ENCODE data around the gene ATP11A. TPM values are rescaled to one million over a fixed set of nuclear protein-coding genes. Genes with fewer than 3 reads are reported as not detected.
"Not testable (repeated sequence)": the region's sequence is repeated elsewhere in the genome, so short reads cannot be mapped to it uniquely, and the experiment has no call there.

Gene ATP11A
- total RNA-seq, 2 experiments from 2014 or later = 24.7 to 25.6 TPM

DNA sequence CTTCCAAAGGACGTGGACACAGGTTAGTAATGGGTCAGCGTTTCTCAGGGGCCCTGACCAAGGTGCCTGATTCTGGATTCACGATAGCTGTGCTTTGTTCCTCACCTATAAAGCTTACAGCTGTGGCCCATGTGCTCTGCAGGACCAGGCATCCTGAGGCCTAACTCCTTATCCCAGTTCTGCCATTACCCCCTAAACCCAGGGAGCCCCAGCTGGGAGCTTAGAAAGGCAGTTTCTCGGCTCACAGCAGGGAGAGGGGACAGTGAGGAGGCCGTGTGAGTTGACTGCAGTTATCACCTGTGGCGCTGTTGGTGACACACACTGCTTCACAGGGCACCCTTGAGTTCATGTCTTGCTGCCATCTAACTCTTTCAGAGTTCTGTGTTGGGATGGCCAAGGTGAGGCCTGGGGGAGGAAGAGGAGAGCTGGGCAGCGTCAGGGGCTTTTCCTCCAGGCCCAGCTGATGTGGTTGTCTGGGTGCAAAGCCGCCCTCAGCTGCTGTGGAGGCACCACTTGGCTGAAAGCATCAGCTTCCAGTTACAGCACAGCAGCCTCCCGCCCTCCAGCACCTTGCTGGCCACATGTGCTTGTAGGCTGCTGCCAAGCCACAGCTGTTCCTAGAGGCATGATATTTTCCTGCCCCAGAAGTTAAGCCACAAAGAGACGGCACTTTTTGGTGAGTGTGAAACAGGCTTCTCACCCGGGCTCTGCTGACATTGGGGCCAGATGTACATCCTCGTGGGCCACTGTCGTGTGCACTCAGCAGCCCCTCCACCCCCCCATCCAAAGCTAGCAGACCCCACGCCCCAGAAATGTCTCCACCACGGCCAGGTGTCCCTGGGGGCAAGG, 179.6 kb downstream of the ATP11A start:
- DNase-seq = no peak
- Mint-ChIP-seq H3K27ac (no peak overlapping the region), H3K36me3 (ENCODE audit: low read depth) (peaks cover 24% of the 10 kb centered on the region), H3K27me3 (ENCODE audit: low read depth) (no peaks in the 10 kb centered on the region), H3K4me3 (no peak overlapping the region), H3K4me1 (ENCODE audit: low read depth) (peaks cover 19% of the 10 kb centered on the region), H3K9me3 (no peaks in the 10 kb centered on the region)
- intact Hi-C loops (cut with micrococcal nuclease) = no loop called here
- CTCF ChIA-PET = no interaction called here

DNA sequence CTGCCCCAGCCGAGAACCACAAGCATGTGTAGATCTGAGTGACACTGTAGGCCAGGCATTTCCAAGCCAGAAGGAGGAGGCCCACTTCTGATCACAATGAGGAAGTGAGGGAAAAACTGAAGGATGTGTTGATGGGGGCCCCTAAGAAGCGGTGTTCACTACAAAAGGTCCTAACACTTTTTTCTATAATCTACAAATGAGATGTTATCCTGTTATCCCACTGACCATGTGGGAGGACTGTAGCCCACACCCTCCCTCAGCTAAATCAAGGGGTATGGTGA, 180.2 kb downstream of the ATP11A start:
- Mint-ChIP-seq H3K4me1 (ENCODE audit: low read depth) (peaks cover 19% of the 10 kb centered on the region), H3K36me3 (ENCODE audit: low read depth) (peaks cover 25% of the 10 kb centered on the region), H3K27ac (no peak overlapping the region), H3K9me3 (no peaks in the 10 kb centered on the region), H3K27me3 (ENCODE audit: low read depth) (no peaks in the 10 kb centered on the region), H3K4me3 (no peak overlapping the region)
- CTCF ChIA-PET = no interaction called here
- intact Hi-C loops (cut with micrococcal nuclease) = no loop called here
- DNase-seq = no peak

DNA sequence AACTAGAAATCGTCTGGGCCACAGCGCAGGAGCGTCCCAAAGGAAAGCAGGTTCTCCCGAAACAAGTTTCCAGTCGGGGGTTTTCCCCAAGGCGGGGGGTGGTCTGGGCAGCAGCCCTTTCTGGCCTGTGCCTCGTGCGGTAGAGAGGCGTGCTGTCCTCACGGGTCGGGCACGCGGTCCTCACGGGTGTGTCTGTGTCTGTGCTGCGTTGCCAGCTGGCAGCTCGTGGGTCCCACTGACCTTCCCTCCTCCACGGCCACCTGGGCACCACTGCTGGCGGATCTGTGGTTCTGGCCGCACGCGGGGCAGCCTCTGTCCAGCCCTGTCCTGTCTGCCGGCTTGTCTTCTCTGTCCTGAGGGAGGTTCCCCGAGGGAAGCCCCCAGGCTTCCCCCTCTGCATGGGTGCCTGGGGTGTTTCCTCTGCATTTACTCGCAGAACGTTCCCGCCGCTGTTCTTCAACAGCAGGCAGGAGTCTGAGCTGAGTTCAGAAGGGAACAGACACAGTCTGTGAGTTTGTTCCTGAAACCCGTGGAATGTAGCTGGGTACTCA, 181.0 kb downstream of the ATP11A start:
- no peak overlapping the region for H3K4me3 Mint-ChIP-seq
- H3K27ac Mint-ChIP-seq = no peak overlapping the region
- H3K9me3 Mint-ChIP-seq = no peaks in the 10 kb centered on the region
- intact Hi-C loops (cut with micrococcal nuclease) = no loop called here
- H3K4me1 Mint-ChIP-seq (ENCODE audit: low read depth) = peaks cover 19% of the 10 kb centered on the region
- CTCF ChIA-PET = no interaction called here
- DNase-seq = peak; percentile 1
- no peaks in the 10 kb centered on the region for H3K27me3 Mint-ChIP-seq (ENCODE audit: low read depth)
- H3K36me3 Mint-ChIP-seq (ENCODE audit: low read depth) = peaks cover 29% of the 10 kb centered on the region

- no peak overlapping the region for H3K4me3 Mint-ChIP-seq
- DNase-seq = no peak
- H3K27me3 Mint-ChIP-seq (ENCODE audit: low read depth) = no peaks in the 10 kb centered on the region
- no peaks in the 10 kb centered on the region for H3K9me3 Mint-ChIP-seq
- CTCF ChIA-PET = no interaction called here
- no peak overlapping the region for H3K27ac Mint-ChIP-seq
- intact Hi-C loops (cut with micrococcal nuclease) = no loop called here
- H3K4me1 Mint-ChIP-seq (ENCODE audit: low read depth) = peaks cover 19% of the 10 kb centered on the region
- peaks cover 24% of the 10 kb centered on the region for H3K36me3 Mint-ChIP-seq (ENCODE audit: low read depth)
Measured at GRCh38 chr13:112871742-112872141, 181.9 kb downstream of the ATP11A start.

- not testable (repeated sequence) for H3K9me3 Mint-ChIP-seq; H3K27me3 Mint-ChIP-seq (ENCODE audit: low read depth)
- H3K27ac Mint-ChIP-seq = peak overlapping the region; percentile 92
- CTCF ChIA-PET = interaction anchor here (0.6 to 2.6 kb wide), 5 partner anchors 31 to 284 kb away, joined by 3 to 48 read pairs (median 3); no protein-coding TSS in a partner anchor
- peaks cover 17% of the 10 kb centered on the region for H3K36me3 Mint-ChIP-seq (ENCODE audit: low read depth)
- H3K4me3 Mint-ChIP-seq = peak overlapping the region; percentile 47
- H3K4me1 Mint-ChIP-seq (ENCODE audit: low read depth) = peaks cover 19% of the 10 kb centered on the region
- intact Hi-C loops (cut with micrococcal nuclease) = loop anchor here (1.0 kb wide), 1 partner anchor 120 kb away; no protein-coding TSS in a partner anchor
- DNase-seq = peak; percentile 77
Measured at GRCh38 chr13:112872657-112873631, 183.1 kb downstream of the ATP11A start.

DNA sequence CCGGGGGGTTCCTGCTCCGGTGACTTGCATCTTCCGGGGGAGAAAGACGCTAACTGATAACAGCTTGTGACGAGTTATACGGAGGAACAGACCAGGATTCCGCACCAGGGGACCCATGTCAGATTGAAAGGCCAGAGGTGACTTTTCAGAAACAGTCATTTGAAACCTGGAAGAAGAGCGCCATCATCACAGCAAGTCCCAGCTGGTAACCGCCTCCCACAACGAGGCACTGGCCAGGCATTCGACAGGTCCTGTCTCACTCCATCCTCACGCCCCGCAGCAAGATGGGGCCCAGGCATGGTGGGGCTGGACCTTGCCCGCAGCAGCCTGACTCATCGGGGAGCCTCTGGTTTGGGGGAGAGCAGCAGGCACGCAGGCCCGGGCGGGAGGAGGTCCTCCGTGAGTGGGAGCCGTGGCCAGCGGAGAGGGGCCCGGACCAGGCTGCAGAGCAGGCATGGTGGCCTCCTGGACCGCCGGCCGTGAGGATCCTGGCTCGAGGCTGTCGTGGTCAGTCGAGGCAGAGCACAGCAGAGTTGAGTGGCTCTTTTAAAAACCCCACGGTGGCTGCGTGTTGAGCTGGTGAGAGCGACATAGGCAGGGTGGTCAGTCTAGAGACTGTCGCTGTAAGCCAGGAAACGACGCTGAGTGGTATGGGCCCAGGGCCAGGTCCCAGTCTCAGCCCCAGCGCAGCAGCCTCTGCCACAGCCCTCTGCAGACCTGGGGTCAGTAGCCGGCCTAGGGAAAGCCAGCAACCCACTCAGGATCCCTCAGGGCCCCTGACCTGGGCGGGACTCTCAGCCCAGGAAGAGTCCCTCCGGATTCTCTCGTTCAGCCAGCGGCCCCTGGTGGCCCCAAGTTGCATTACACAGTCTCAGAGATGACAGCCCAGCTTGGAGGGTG, 184.3 kb downstream of the ATP11A start:
- Mint-ChIP-seq H3K9me3 (no peaks in the 10 kb centered on the region), H3K36me3 (ENCODE audit: low read depth) (peaks cover 17% of the 10 kb centered on the region), H3K4me3 (peak overlapping the region; percentile 47), H3K27me3 (ENCODE audit: low read depth) (no peaks in the 10 kb centered on the region), H3K4me1 (ENCODE audit: low read depth) (peaks cover 19% of the 10 kb centered on the region), H3K27ac (peak overlapping the region; percentile 92)
- intact Hi-C loops (cut with micrococcal nuclease) = loop anchor here (1.0 kb wide), 4 partner anchors 121 to 257 kb away; no protein-coding TSS in a partner anchor
- CTCF ChIA-PET = interaction anchor here (0.6 to 2.6 kb wide), 15 partner anchors 10 to 363 kb away, joined by 3 to 48 read pairs (median 3); no protein-coding TSS in a partner anchor
- DNase-seq = peak; percentile 88

- DNase-seq = peak; percentile 2
- intact Hi-C loops (cut with micrococcal nuclease) = loop anchor here (1.0 kb wide), 3 partner anchors 186 to 258 kb away; no protein-coding TSS in a partner anchor
- H3K4me1 Mint-ChIP-seq (ENCODE audit: low read depth) = peaks cover 19% of the 10 kb centered on the region
- H3K9me3 Mint-ChIP-seq = no peaks in the 10 kb centered on the region
- no peak overlapping the region for H3K4me3 Mint-ChIP-seq
- H3K27ac Mint-ChIP-seq = no peak overlapping the region
- H3K36me3 Mint-ChIP-seq (ENCODE audit: low read depth) = peaks cover 17% of the 10 kb centered on the region
- CTCF ChIA-PET = interaction anchor here (0.6 to 2.6 kb wide), 12 partner anchors 9 to 364 kb away, joined by 3 to 48 read pairs (median 3); no protein-coding TSS in a partner anchor
- no peaks in the 10 kb centered on the region for H3K27me3 Mint-ChIP-seq (ENCODE audit: low read depth)
Measured at GRCh38 chr13:112874751-112875300, 185.0 kb downstream of the ATP11A start.

- Mint-ChIP-seq H3K4me1 (ENCODE audit: low read depth) (peaks cover 19% of the 10 kb centered on the region), H3K27ac (no peak overlapping the region), H3K27me3 (ENCODE audit: low read depth) (no peaks in the 10 kb centered on the region), H3K4me3 (no peak overlapping the region), H3K9me3 (no peaks in the 10 kb centered on the region), H3K36me3 (ENCODE audit: low read depth) (peaks cover 20% of the 10 kb centered on the region)
- intact Hi-C loops (cut with micrococcal nuclease) = no loop called here
- DNase-seq = no peak
- CTCF ChIA-PET = interaction anchor here (1.0 to 2.6 kb wide), 3 partner anchors 8 to 236 kb away, joined by 4 to 48 read pairs (median 4); no protein-coding TSS in a partner anchor
Measured at GRCh38 chr13:112875627-112876026, 185.8 kb downstream of the ATP11A start.

- H3K4me3 Mint-ChIP-seq = no peak overlapping the region
- DNase-seq = no peak
- peaks cover 19% of the 10 kb centered on the region for H3K4me1 Mint-ChIP-seq (ENCODE audit: low read depth)
- CTCF ChIA-PET = no interaction called here
- H3K27ac Mint-ChIP-seq = no peak overlapping the region
- intact Hi-C loops (cut with micrococcal nuclease) = no loop called here
- peaks cover 21% of the 10 kb centered on the region for H3K36me3 Mint-ChIP-seq (ENCODE audit: low read depth)
- H3K9me3 Mint-ChIP-seq = no peaks in the 10 kb centered on the region
- no peaks in the 10 kb centered on the region for H3K27me3 Mint-ChIP-seq (ENCODE audit: low read depth)
Measured at GRCh38 chr13:112876305-112877000, 186.6 kb downstream of the ATP11A start.

DNA sequence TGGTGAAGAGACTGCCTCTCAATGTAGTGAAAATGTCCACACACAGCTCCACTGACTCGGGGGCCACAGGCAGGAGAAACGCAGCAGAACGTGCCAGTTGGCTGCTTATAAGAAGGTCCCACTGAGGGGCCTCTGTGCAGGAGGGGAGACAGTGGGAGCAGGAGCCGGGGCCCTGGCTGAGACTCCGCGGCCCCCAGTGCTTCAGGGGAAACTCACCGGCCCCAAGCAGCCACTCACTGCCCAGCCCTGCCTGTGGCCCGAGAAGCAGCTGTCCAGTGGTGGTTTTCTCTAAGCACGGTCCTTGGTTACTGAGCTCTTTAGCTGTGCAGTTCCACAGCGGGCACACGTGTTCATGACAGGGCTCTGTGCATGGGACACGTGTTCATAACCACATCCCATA, 187.2 kb downstream of the ATP11A start:
- DNase-seq = no peak
- Mint-ChIP-seq H3K36me3 (ENCODE audit: low read depth) (peaks cover 21% of the 10 kb centered on the region), H3K27ac (no peak overlapping the region), H3K4me3 (no peak overlapping the region), H3K9me3 (no peaks in the 10 kb centered on the region), H3K27me3 (ENCODE audit: low read depth) (no peaks in the 10 kb centered on the region), H3K4me1 (ENCODE audit: low read depth) (peaks cover 19% of the 10 kb centered on the region)
- CTCF ChIA-PET = no interaction called here
- intact Hi-C loops (cut with micrococcal nuclease) = no loop called here

- Mint-ChIP-seq H3K27me3 (ENCODE audit: low read depth) (no peaks in the 10 kb centered on the region), H3K9me3 (no peaks in the 10 kb centered on the region), H3K4me3 (no peak overlapping the region), H3K4me1 (ENCODE audit: low read depth) (peaks cover 15% of the 10 kb centered on the region), H3K36me3 (ENCODE audit: low read depth) (peaks cover 21% of the 10 kb centered on the region), H3K27ac (no peak overlapping the region)
- CTCF ChIA-PET = no interaction called here
- intact Hi-C loops (cut with micrococcal nuclease) = no loop called here
- no peak for DNase-seq
Measured at GRCh38 chr13:112877539-112877938, 187.7 kb downstream of the ATP11A start.
